Uterus (tissue), 2 donors: ENCODE results near the gene ITPR1.

Experiments
- POLR2A ChIP-seq, 2 donors: fragments of 450-650 bp; IDR thresholded peaks; one replicate each; pipeline ENCODE4 v1.6.1; 2016; ENCODE audit warnings: antibody characterized with exemption in 2 of 2, mild to moderate bottlenecking in 1 of 2, moderate library complexity in 1 of 2
- TF ChIP-seq, protein P1 (sequence below), 4 experiments: fragments of 200-600 bp in 2 of 4; fragments of 450-650 bp in 2 of 4; sonication (generic) in 2 of 4; IDR thresholded peaks; one replicate each; pipeline ENCODE4 v1.5.1; 2016 to 2019; ENCODE audit warnings: antibody characterized with exemption in 4 of 4, mild to moderate bottlenecking in 2 of 4, moderate library complexity in 1 of 4

DNA sequence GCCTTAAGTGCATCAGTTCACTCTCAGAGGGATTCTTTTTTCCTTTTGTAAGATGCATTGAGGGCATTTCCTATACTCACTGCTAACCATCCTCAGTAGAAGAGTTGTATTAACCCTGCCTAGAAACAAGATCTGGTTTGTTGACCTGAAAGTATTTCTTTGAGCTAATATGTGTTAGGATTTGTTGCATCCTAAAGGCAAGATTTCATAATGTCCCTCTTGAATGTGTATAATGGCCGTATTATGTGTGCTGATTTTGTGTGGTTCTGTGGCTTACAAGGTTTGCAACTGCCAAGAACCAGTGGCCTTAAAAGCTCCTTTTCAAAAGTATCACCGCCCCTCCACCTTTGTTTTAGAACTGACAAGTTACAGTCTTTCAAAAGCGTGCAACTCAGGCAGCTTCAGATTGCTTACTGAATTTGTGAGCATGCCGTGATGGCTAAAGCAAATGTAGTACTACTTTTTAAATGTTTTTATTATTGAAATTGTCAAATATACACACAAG lies 304.1 kb downstream of the ITPR1 start:
- TF ChIP-seq, protein P1, sequence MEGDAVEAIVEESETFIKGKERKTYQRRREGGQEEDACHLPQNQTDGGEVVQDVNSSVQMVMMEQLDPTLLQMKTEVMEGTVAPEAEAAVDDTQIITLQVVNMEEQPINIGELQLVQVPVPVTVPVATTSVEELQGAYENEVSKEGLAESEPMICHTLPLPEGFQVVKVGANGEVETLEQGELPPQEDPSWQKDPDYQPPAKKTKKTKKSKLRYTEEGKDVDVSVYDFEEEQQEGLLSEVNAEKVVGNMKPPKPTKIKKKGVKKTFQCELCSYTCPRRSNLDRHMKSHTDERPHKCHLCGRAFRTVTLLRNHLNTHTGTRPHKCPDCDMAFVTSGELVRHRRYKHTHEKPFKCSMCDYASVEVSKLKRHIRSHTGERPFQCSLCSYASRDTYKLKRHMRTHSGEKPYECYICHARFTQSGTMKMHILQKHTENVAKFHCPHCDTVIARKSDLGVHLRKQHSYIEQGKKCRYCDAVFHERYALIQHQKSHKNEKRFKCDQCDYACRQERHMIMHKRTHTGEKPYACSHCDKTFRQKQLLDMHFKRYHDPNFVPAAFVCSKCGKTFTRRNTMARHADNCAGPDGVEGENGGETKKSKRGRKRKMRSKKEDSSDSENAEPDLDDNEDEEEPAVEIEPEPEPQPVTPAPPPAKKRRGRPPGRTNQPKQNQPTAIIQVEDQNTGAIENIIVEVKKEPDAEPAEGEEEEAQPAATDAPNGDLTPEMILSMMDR (IDR thresholded peaks at IDR 0.05), result no peak
- no peak for TF ChIP-seq POLR2A (IDR thresholded peaks at IDR 0.05)
